Measurements from ENCODE around the gene VEPH1.
A peak's percentile ranks its signal among the peaks of the same experiment; 100 is the strongest.

Gene VEPH1

DNA sequence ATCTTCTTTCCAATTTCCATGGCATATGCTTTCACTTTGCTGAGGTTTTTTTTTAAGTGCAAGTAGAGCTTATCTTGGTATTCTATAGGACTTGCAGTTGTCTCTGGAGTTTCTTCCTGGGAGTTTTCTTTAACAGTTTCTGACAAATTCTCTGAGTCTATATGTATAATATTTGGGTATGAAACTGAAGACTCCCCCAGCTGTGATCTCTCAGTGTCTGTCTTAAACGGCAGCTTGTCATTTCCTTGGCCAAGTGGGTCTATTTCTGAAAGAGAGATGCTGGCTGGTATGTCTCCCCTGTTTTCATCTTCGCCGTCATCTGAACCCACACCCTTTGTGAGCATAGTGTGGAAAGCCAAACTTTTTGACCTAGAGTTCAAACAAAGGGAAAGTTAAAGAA is 139.8 kb downstream of the VEPH1 start:
- H3K4me3 ChIP-seq (ENCODE audit: low read depth, low read length): no peak overlapping the region
- TF ChIP-seq, protein P1, sequence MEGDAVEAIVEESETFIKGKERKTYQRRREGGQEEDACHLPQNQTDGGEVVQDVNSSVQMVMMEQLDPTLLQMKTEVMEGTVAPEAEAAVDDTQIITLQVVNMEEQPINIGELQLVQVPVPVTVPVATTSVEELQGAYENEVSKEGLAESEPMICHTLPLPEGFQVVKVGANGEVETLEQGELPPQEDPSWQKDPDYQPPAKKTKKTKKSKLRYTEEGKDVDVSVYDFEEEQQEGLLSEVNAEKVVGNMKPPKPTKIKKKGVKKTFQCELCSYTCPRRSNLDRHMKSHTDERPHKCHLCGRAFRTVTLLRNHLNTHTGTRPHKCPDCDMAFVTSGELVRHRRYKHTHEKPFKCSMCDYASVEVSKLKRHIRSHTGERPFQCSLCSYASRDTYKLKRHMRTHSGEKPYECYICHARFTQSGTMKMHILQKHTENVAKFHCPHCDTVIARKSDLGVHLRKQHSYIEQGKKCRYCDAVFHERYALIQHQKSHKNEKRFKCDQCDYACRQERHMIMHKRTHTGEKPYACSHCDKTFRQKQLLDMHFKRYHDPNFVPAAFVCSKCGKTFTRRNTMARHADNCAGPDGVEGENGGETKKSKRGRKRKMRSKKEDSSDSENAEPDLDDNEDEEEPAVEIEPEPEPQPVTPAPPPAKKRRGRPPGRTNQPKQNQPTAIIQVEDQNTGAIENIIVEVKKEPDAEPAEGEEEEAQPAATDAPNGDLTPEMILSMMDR (IDR thresholded peaks at IDR 0.05; ENCODE audit: insufficient read depth, low read depth, low read length, missing control alignments): no peak
- no peak for DNase-seq (ENCODE audit: low read depth)

GRCh38 chr3:157362348-157362747 is 140.9 kb downstream of the VEPH1 start:
- no peak for DNase-seq (ENCODE audit: low read depth)
- TF ChIP-seq, protein P1 (IDR thresholded peaks at IDR 0.05; ENCODE audit: insufficient read depth, low read depth, low read length, missing control alignments): no peak
- H3K4me3 ChIP-seq (ENCODE audit: low read depth, low read length): no peak overlapping the region

GRCh38 chr3:157360044-157360443 is 143.2 kb downstream of the VEPH1 start:
- TF ChIP-seq, protein P1 (IDR thresholded peaks at IDR 0.05; ENCODE audit: insufficient read depth, low read depth, low read length, missing control alignments): no peak
- DNase-seq (ENCODE audit: low read depth): no peak

DNA sequence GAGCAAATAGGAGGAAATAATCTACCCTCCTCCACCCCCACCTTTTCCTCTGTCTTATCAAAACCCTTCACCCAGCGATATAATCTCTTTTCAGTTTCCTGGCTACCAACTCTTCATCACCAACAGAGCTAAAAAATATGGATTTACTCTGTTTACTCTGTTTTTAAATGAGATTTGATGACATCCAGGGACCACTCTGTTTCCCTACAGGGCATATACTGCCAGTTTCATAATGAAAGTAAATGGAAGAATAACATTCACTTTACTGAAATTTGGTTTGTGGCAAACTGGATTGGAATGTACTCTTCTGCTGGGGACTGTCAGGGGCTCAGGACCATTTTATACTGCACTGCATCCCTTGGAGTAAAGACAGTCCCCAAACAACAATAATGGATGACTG is 146.7 kb downstream of the VEPH1 start:
- no peak for DNase-seq (ENCODE audit: low read depth)

More at GRCh38 chr3:157360044-157360443, 143.2 kb downstream of the VEPH1 start:
- no peak overlapping the region for H3K4me3 ChIP-seq (ENCODE audit: low read depth, low read length)

GRCh38 chr3:157355276-157355675 is 147.9 kb downstream of the VEPH1 start:
- H3K4me3 ChIP-seq (ENCODE audit: low read depth, low read length): no peak overlapping the region
- TF ChIP-seq, protein P1 (IDR thresholded peaks at IDR 0.05; ENCODE audit: insufficient read depth, low read depth, low read length, missing control alignments): no peak
- no peak for DNase-seq (ENCODE audit: low read depth)

More for the DNA sequence above, 146.7 kb downstream of the VEPH1 start:
- TF ChIP-seq, protein P1 (IDR thresholded peaks at IDR 0.05; ENCODE audit: insufficient read depth, low read depth, low read length, missing control alignments): no peak
- no peak overlapping the region for H3K4me3 ChIP-seq (ENCODE audit: low read depth, low read length)

DNA sequence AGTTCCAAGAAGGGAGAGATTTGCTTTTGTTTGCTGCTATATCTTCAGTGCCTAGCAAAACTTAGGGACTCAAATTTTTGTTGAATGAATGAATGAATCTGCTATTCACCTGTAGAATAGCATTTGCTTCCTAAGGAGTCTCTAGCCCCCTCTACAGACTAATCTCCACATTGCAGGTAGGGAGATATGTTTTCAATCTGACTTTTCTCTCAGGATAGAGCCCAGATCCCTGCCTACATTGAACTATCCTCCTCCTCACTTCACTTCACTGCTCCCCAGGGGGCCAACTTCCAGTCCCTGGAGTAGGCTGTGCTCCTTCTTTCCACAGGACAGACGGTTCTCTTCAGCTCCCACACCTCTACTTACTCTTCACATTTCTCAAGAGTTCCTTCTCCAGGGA is 148.5 kb downstream of the VEPH1 start:
- peak; percentile 15 for DNase-seq (ENCODE audit: low read depth)
- H3K4me3 ChIP-seq (ENCODE audit: low read depth, low read length): no peak overlapping the region
- TF ChIP-seq, protein P1 (IDR thresholded peaks at IDR 0.05; ENCODE audit: insufficient read depth, low read depth, low read length, missing control alignments): peak; percentile 50

DNA sequence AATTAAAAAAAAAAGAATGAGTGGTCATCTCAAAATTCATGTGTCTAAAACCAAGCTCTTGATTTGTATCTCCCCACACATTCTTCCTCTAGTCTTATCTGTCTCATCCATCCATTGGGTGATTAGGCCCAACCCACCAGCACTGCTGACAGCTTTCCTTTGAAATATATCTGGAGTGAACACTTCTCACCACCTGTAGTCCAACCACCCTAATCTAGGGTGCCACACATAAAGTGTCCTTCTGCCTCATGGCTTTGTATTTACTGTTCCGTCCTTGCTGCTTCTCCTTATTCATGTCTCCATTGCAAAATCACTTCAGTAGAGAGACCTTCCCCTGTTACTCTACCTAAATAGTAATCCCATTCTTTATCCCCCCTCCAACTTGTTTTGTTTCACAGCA is 149.0 kb downstream of the VEPH1 start:
- TF ChIP-seq, protein P1 (IDR thresholded peaks at IDR 0.05; ENCODE audit: insufficient read depth, low read depth, low read length, missing control alignments): no peak
- H3K4me3 ChIP-seq (ENCODE audit: low read depth, low read length): no peak overlapping the region
- no peak for DNase-seq (ENCODE audit: low read depth)
